ENCODE data around the gene CEP126. TPM values are rescaled to one million over a fixed set of nuclear protein-coding genes. Genes with fewer than 3 reads are reported as not detected.

Gene CEP126
- total and polyA plus RNA-seq, 2 of the 13 experiments (the other 11 are each of a cell fraction or from before 2014, with no cell fraction given), result 1.4 to 1.7 TPM

DNA sequence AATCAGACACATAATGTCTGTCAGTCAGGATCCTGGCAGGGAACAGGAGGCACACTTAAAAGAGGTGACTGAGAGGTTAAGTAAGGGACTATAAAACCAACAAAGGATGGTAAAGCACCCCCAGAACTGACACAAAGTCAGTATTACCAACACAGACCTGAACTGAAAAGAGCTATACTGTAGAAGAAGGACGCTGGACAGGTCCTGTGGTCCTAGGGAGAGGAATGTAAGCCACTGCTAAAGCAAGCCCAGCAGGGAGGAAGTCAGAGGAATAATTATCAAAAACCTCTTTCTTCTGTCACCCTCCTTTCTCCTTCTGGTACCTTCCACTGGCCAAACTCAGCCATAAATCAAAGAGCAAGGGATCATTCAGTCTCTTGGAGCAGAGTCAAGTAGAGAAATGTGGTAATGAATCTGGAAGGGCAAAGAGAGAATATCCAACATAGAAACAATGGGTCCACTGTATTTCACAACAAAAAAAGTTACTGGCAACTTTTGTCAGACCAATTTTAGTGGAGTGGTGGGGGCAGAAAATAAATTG lies 34.9 kb downstream of the CEP126 start:
- FAIRE-seq (no peak), DNase-seq (ENCODE audit: low spot score) (no peak), ATAC-seq (no peak)
- no peaks in the 10 kb centered on the region for H3K36me3 ChIP-seq (replicated peaks in 1 of 2; ENCODE audit: control insufficient read depth in 1 of 2, insufficient read depth in 2 of 2, low read length in 2 of 2)
- ChIA-PET CTCF (ENCODE audit: low intra/inter-chr PET ratio, low total read pairs) (no interaction called here), POLR2A (no interaction called here)
- 83% methylated on average over 1 of the region's 1 CpG for WGBS (ENCODE audit: low lambda C conversion rate)
- no peak overlapping the region for H3K4me2 ChIP-seq (ENCODE audit: low read depth, low read length)
- no peaks in the 10 kb centered on the region for H3K4me1 ChIP-seq (ENCODE audit: insufficient read depth, low read length)
- H3K27ac ChIP-seq (ENCODE audit: extremely low read length, insufficient read depth, low read length), result no peak overlapping the region
- no peak for TF ChIP-seq XBP1 (CRISPR knock-in tag; IDR thresholded peaks at IDR 0.05)
- no peak for TF ChIP-seq PATZ1 (CRISPR knock-in tag; IDR thresholded peaks at IDR 0.05)
- no peaks in the 10 kb centered on the region for H4K20me1 ChIP-seq (ENCODE audit: insufficient read depth, low read length)
- intact Hi-C loops (cut with micrococcal nuclease; ENCODE audit: unreplicated experiment), result no loop called here
- no peaks in the 10 kb centered on the region for H3K9me3 ChIP-seq (ENCODE audit: low read length)
- no peaks in the 10 kb centered on the region for H3K79me2 ChIP-seq (ENCODE audit: insufficient read depth, low read length)
- no peak overlapping the region for H2AFZ ChIP-seq (ENCODE audit: low read length)
- in situ Hi-C loops (cut with HindIII; ENCODE audit: extremely low pct_ligation_motif_present, low pct_unique_long_range_greater_than_20kb), result no loop called here
- H3K4me3 ChIP-seq (replicated peaks in 1 of 3; ENCODE audit: insufficient read depth in 1 of 3, low read depth in 2 of 3, low read length in 3 of 3), result no peak overlapping the region
- H3K9ac ChIP-seq (ENCODE audit: insufficient read depth, low read depth, low read length), result no peak overlapping the region
- BruUV-seq (replicated peaks), result no TSS peak
- no peaks in the 10 kb centered on the region for H3K27me3 ChIP-seq (ENCODE audit: control insufficient read depth in 1 of 2, insufficient read depth in 2 of 2, low read length in 2 of 2)

GRCh38 chr11:101955278-101955677 lies 40.5 kb downstream of the CEP126 start:
- peaks cover 10% of the 10 kb centered on the region for H3K4me1 ChIP-seq (ENCODE audit: insufficient read depth, low read length)
- H3K79me2 ChIP-seq (ENCODE audit: insufficient read depth, low read length), result no peaks in the 10 kb centered on the region
- no peak overlapping the region for H3K9ac ChIP-seq (ENCODE audit: insufficient read depth, low read depth, low read length)
- in situ Hi-C loops (cut with HindIII; ENCODE audit: extremely low pct_ligation_motif_present, low pct_unique_long_range_greater_than_20kb) (no loop called here), intact Hi-C loops (cut with micrococcal nuclease; ENCODE audit: unreplicated experiment) (no loop called here)
- ChIA-PET POLR2A (no interaction called here), CTCF (ENCODE audit: low intra/inter-chr PET ratio, low total read pairs) (no interaction called here)
- peak; percentile 53; the same call in 2 of the 3 replicates for ATAC-seq
- H3K9me3 ChIP-seq (ENCODE audit: low read length), result no peaks in the 10 kb centered on the region
- no TSS peak for BruUV-seq (replicated peaks)
- no peak for FAIRE-seq
- H2AFZ ChIP-seq (ENCODE audit: low read length), result no peak overlapping the region
- no peak overlapping the region for H3K4me2 ChIP-seq (ENCODE audit: low read depth, low read length)
- H3K27ac ChIP-seq (ENCODE audit: extremely low read length, insufficient read depth, low read length), result no peak overlapping the region
- no peaks in the 10 kb centered on the region for H4K20me1 ChIP-seq (ENCODE audit: insufficient read depth, low read length)
- no peak overlapping the region for H3K4me3 ChIP-seq (replicated peaks in 1 of 3; ENCODE audit: insufficient read depth in 1 of 3, low read depth in 2 of 3, low read length in 3 of 3)
- WGBS (ENCODE audit: low lambda C conversion rate), result 84% methylated on average over 3 of the region's 3 CpGs
- DNase-seq (ENCODE audit: low spot score), result no peak
- H3K27me3 ChIP-seq (ENCODE audit: control insufficient read depth in 1 of 2, insufficient read depth in 2 of 2, low read length in 2 of 2), result no peaks in the 10 kb centered on the region
- TF ChIP-seq, protein P1, sequence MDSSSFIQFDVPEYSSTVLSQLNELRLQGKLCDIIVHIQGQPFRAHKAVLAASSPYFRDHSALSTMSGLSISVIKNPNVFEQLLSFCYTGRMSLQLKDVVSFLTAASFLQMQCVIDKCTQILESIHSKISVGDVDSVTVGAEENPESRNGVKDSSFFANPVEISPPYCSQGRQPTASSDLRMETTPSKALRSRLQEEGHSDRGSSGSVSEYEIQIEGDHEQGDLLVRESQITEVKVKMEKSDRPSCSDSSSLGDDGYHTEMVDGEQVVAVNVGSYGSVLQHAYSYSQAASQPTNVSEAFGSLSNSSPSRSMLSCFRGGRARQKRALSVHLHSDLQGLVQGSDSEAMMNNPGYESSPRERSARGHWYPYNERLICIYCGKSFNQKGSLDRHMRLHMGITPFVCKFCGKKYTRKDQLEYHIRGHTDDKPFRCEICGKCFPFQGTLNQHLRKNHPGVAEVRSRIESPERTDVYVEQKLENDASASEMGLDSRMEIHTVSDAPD (CRISPR knock-in tag; IDR thresholded peaks at IDR 0.05), result no peak
- peak; percentile 52; the same call in 1 of the 2 replicates for TF ChIP-seq NR2C2 (CRISPR knock-in tag; IDR thresholded peaks at IDR 0.05; ENCODE audit: borderline replicate concordance)
- no peaks in the 10 kb centered on the region for H3K36me3 ChIP-seq (replicated peaks in 1 of 2; ENCODE audit: control insufficient read depth in 1 of 2, insufficient read depth in 2 of 2, low read length in 2 of 2)

All from HepG2 (cell line).